Measurements from ENCODE around the gene CD101.

Gene CD101

GRCh38 chr1:116997636-116998035, 3.9 kb upstream of the CD101 start:
- no peak for DNase-seq (ENCODE audit: low spot score)

GRCh38 chr1:116999596-116999995, 2.0 kb upstream of the CD101 start:
- Histone ChIP-seq H3K4me3 (ENCODE audit: low read length in 2 of 2) (no peak overlapping the region), H3K14ac (ENCODE audit: low read length) (no peak overlapping the region), H2BK120ac (ENCODE audit: low read depth, low read length) (no peak overlapping the region), H3K36me3 (replicated peaks in 1 of 2; ENCODE audit: control insufficient read depth in 2 of 2, insufficient read depth in 2 of 2, low read length in 2 of 2) (no peaks in the 10 kb centered on the region), H2BK5ac (ENCODE audit: low read length) (no peak overlapping the region), H3K4ac (ENCODE audit: low read length) (no peak overlapping the region), H3K4me2 (ENCODE audit: insufficient read depth, low read length, poor library complexity, severe bottlenecking) (no peak overlapping the region), H3K4me1 (ENCODE audit: control insufficient read depth in 2 of 2, insufficient read depth in 1 of 2, low read depth in 1 of 2, low read length in 2 of 2) (no peaks in the 10 kb centered on the region), H3K79me1 (ENCODE audit: low read depth, low read length) (no peaks in the 10 kb centered on the region), H2AFZ (ENCODE audit: low read length) (no peak overlapping the region), H3K18ac (ENCODE audit: low read length) (no peak overlapping the region), H2AK5ac (ENCODE audit: low read depth, low read length) (no peak overlapping the region), H3K9ac (ENCODE audit: low read depth, low read length, poor library complexity) (no peak overlapping the region), H3K27me3 (ENCODE audit: control insufficient read depth in 3 of 3, insufficient read depth in 3 of 3, low read depth in 1 of 3, low read length in 3 of 3) (no peaks in the 10 kb centered on the region), H3K9me3 (replicated peaks in 1 of 2; ENCODE audit: control insufficient read depth in 2 of 2, insufficient read depth in 1 of 2, low read depth in 1 of 2, low read length in 2 of 2) (no peaks in the 10 kb centered on the region), H3K27ac (replicated peaks; ENCODE audit: low read length) (no peak overlapping the region), H4K8ac (ENCODE audit: low read depth, low read length) (no peak overlapping the region), H2BK15ac (ENCODE audit: low read length) (no peak overlapping the region), H4K91ac (ENCODE audit: low read depth, low read length, poor library complexity) (no peak overlapping the region), H3K23ac (ENCODE audit: low read depth, low read length, poor library complexity) (no peak overlapping the region), H2BK12ac (ENCODE audit: low read length) (no peak overlapping the region)
- WGBS, 2 donors (ENCODE audit: extremely low coverage in 2 of 2, insufficient read length in 2 of 2, insufficient replicate concordance in 1 of 2) = no CpG with 5 or more reads among the region's 3 CpGs
- DNase-seq (ENCODE audit: low spot score) = no peak

More at GRCh38 chr1:116997636-116998035, 3.9 kb upstream of the CD101 start:
- H4K91ac ChIP-seq (ENCODE audit: low read depth, low read length, poor library complexity) = no peak overlapping the region
- H2AFZ ChIP-seq (ENCODE audit: low read length) = no peak overlapping the region
- H3K14ac ChIP-seq (ENCODE audit: low read length) = no peak overlapping the region
- no peaks in the 10 kb centered on the region for H3K79me1 ChIP-seq (ENCODE audit: low read depth, low read length)
- H3K4me2 ChIP-seq (ENCODE audit: insufficient read depth, low read length, poor library complexity, severe bottlenecking) = no peak overlapping the region
- H3K27ac ChIP-seq (replicated peaks; ENCODE audit: low read length) = no peak overlapping the region
- no peak overlapping the region for H3K9ac ChIP-seq (ENCODE audit: low read depth, low read length, poor library complexity)
- no peaks in the 10 kb centered on the region for H3K9me3 ChIP-seq (replicated peaks in 1 of 2; ENCODE audit: control insufficient read depth in 2 of 2, insufficient read depth in 1 of 2, low read depth in 1 of 2, low read length in 2 of 2)
- H2BK15ac ChIP-seq (ENCODE audit: low read length) = no peak overlapping the region
- H3K18ac ChIP-seq (ENCODE audit: low read length) = no peak overlapping the region
- H3K27me3 ChIP-seq (ENCODE audit: control insufficient read depth in 3 of 3, insufficient read depth in 3 of 3, low read depth in 1 of 3, low read length in 3 of 3) = no peaks in the 10 kb centered on the region
- no peak overlapping the region for H2BK5ac ChIP-seq (ENCODE audit: low read length)
- no peaks in the 10 kb centered on the region for H3K4me1 ChIP-seq (ENCODE audit: control insufficient read depth in 2 of 2, insufficient read depth in 1 of 2, low read depth in 1 of 2, low read length in 2 of 2)
- H2AK5ac ChIP-seq (ENCODE audit: low read depth, low read length) = no peak overlapping the region
- no peak overlapping the region for H2BK12ac ChIP-seq (ENCODE audit: low read length)
- H3K36me3 ChIP-seq (replicated peaks in 1 of 2; ENCODE audit: control insufficient read depth in 2 of 2, insufficient read depth in 2 of 2, low read length in 2 of 2) = no peaks in the 10 kb centered on the region
- no peak overlapping the region for H3K4me3 ChIP-seq (ENCODE audit: low read length in 2 of 2)
- no peak overlapping the region for H3K23ac ChIP-seq (ENCODE audit: low read depth, low read length, poor library complexity)
- H4K8ac ChIP-seq (ENCODE audit: low read depth, low read length) = no peak overlapping the region
- no peak overlapping the region for H2BK120ac ChIP-seq (ENCODE audit: low read depth, low read length)
- H3K4ac ChIP-seq (ENCODE audit: low read length) = no peak overlapping the region

GRCh38 chr1:117000142-117000541, 1.4 kb upstream of the CD101 start:
- no CpG with 5 or more reads among the region's 2 CpGs for WGBS, 2 donors (ENCODE audit: extremely low coverage in 2 of 2, insufficient read length in 2 of 2, insufficient replicate concordance in 1 of 2)
- H3K4ac ChIP-seq (ENCODE audit: low read length) = no peak overlapping the region
- no peak overlapping the region for H3K4me2 ChIP-seq (ENCODE audit: insufficient read depth, low read length, poor library complexity, severe bottlenecking)
- no peak overlapping the region for H4K8ac ChIP-seq (ENCODE audit: low read depth, low read length)
- H4K91ac ChIP-seq (ENCODE audit: low read depth, low read length, poor library complexity) = no peak overlapping the region
- H2AFZ ChIP-seq (ENCODE audit: low read length) = no peak overlapping the region
- H3K9me3 ChIP-seq (replicated peaks in 1 of 2; ENCODE audit: control insufficient read depth in 2 of 2, insufficient read depth in 1 of 2, low read depth in 1 of 2, low read length in 2 of 2) = no peaks in the 10 kb centered on the region
- no peak overlapping the region for H2BK5ac ChIP-seq (ENCODE audit: low read length)
- H3K4me3 ChIP-seq (ENCODE audit: low read length in 2 of 2) = no peak overlapping the region
- no peak overlapping the region for H2AK5ac ChIP-seq (ENCODE audit: low read depth, low read length)
- no peaks in the 10 kb centered on the region for H3K36me3 ChIP-seq (replicated peaks in 1 of 2; ENCODE audit: control insufficient read depth in 2 of 2, insufficient read depth in 2 of 2, low read length in 2 of 2)
- H3K27ac ChIP-seq (replicated peaks; ENCODE audit: low read length) = no peak overlapping the region
- H3K23ac ChIP-seq (ENCODE audit: low read depth, low read length, poor library complexity) = no peak overlapping the region
- H3K14ac ChIP-seq (ENCODE audit: low read length) = no peak overlapping the region
- no peak for DNase-seq (ENCODE audit: low spot score)
- no peak overlapping the region for H3K18ac ChIP-seq (ENCODE audit: low read length)
- H3K4me1 ChIP-seq (ENCODE audit: control insufficient read depth in 2 of 2, insufficient read depth in 1 of 2, low read depth in 1 of 2, low read length in 2 of 2) = no peaks in the 10 kb centered on the region
- H3K79me1 ChIP-seq (ENCODE audit: low read depth, low read length) = no peaks in the 10 kb centered on the region
- no peaks in the 10 kb centered on the region for H3K27me3 ChIP-seq (ENCODE audit: control insufficient read depth in 3 of 3, insufficient read depth in 3 of 3, low read depth in 1 of 3, low read length in 3 of 3)
- no peak overlapping the region for H2BK15ac ChIP-seq (ENCODE audit: low read length)
- H3K9ac ChIP-seq (ENCODE audit: low read depth, low read length, poor library complexity) = no peak overlapping the region
- H2BK12ac ChIP-seq (ENCODE audit: low read length) = no peak overlapping the region
- no peak overlapping the region for H2BK120ac ChIP-seq (ENCODE audit: low read depth, low read length)

- Histone ChIP-seq H3K4me2 (ENCODE audit: insufficient read depth, low read length, poor library complexity, severe bottlenecking) (no peak overlapping the region), H3K27me3 (ENCODE audit: control insufficient read depth in 3 of 3, insufficient read depth in 3 of 3, low read depth in 1 of 3, low read length in 3 of 3) (no peaks in the 10 kb centered on the region), H2BK15ac (ENCODE audit: low read length) (no peak overlapping the region), H3K23ac (ENCODE audit: low read depth, low read length, poor library complexity) (no peak overlapping the region), H3K36me3 (replicated peaks in 1 of 2; ENCODE audit: control insufficient read depth in 2 of 2, insufficient read depth in 2 of 2, low read length in 2 of 2) (no peaks in the 10 kb centered on the region), H2AFZ (ENCODE audit: low read length) (no peak overlapping the region), H2BK5ac (ENCODE audit: low read length) (no peak overlapping the region), H4K8ac (ENCODE audit: low read depth, low read length) (no peak overlapping the region), H3K9ac (ENCODE audit: low read depth, low read length, poor library complexity) (no peak overlapping the region), H3K27ac (replicated peaks; ENCODE audit: low read length) (no peak overlapping the region), H3K18ac (ENCODE audit: low read length) (no peak overlapping the region), H3K14ac (ENCODE audit: low read length) (no peak overlapping the region), H3K79me1 (ENCODE audit: low read depth, low read length) (no peaks in the 10 kb centered on the region), H2BK120ac (ENCODE audit: low read depth, low read length) (no peak overlapping the region), H3K4me1 (ENCODE audit: control insufficient read depth in 2 of 2, insufficient read depth in 1 of 2, low read depth in 1 of 2, low read length in 2 of 2) (no peaks in the 10 kb centered on the region), H3K4ac (ENCODE audit: low read length) (no peak overlapping the region), H4K91ac (ENCODE audit: low read depth, low read length, poor library complexity) (no peak overlapping the region), H3K4me3 (ENCODE audit: low read length in 2 of 2) (no peak overlapping the region), H3K9me3 (replicated peaks in 1 of 2; ENCODE audit: control insufficient read depth in 2 of 2, insufficient read depth in 1 of 2, low read depth in 1 of 2, low read length in 2 of 2) (no peaks in the 10 kb centered on the region), H2AK5ac (ENCODE audit: low read depth, low read length) (no peak overlapping the region), H2BK12ac (ENCODE audit: low read length) (no peak overlapping the region)
- no CpG with 5 or more reads among the region's 2 CpGs for WGBS, 2 donors (ENCODE audit: extremely low coverage in 2 of 2, insufficient read length in 2 of 2, insufficient replicate concordance in 1 of 2)
- DNase-seq (ENCODE audit: low spot score) = no peak
Observed at GRCh38 chr1:117003223-117003875, 1.8 kb downstream of the CD101 start.

Measured in neuronal stem cell (in vitro differentiated cells).